Mesodermal cell (in vitro differentiated cells): ENCODE data around the gene C6orf132.
"Not testable (repeated sequence)": the region's sequence is repeated elsewhere in the genome, so short reads cannot be mapped to it uniquely, and the experiment has no call there.

Experiments
- H3K27ac ChIP-seq: 2 replicates; pipeline ENCODE4 v1.7.0; 2013; ENCODE audit warnings: mild to moderate bottlenecking, low read depth, low read length, moderate library complexity; ENCODE audit not compliant: severe bottlenecking
- H3K36me3 ChIP-seq: 2 replicates; pipeline ENCODE4 v1.7.1; 2013; ENCODE audit warnings: mild to moderate bottlenecking, low read length, moderate library complexity; ENCODE audit not compliant: control insufficient read depth, insufficient read depth
- H3K4me1 ChIP-seq: one replicate; pipeline ENCODE4 v1.7.1; 2013; ENCODE audit warnings: mild to moderate bottlenecking, low read length; ENCODE audit not compliant: insufficient read depth, control insufficient read depth, poor library complexity, severe bottlenecking
- H3K4me3 ChIP-seq: 2 replicates; pipeline ENCODE4 v1.7.0; 2013; ENCODE audit warnings: low read length, control low read depth, mild to moderate bottlenecking; ENCODE audit not compliant: insufficient read depth, poor library complexity, severe bottlenecking; ENCODE audit errors: extremely low read depth
- H3K9me3 ChIP-seq: 2 replicates; pipeline ENCODE4 v1.7.1; 2013; ENCODE audit warnings: mild to moderate bottlenecking, low read length, moderate library complexity; ENCODE audit not compliant: control insufficient read depth
- WGBS, 2 experiments: methylation state at CpG; one replicate each; pipeline ENCODE4 v1.1.5; 2013; ENCODE audit warnings: missing lambda C conversion rate in 2 of 2; ENCODE audit not compliant: insufficient coverage in 2 of 2; 5-methylcytosine and 5-hydroxymethylcytosine counted together

C6orf132 gene

GRCh38 chr6:42159431-42160024 is 17.1 kb upstream of the C6orf132 start:
- H3K4me1 ChIP-seq = peaks cover 8% of the 10 kb centered on the region
- no peak overlapping the region for H3K27ac ChIP-seq
- H3K9me3 ChIP-seq = no peaks in the 10 kb centered on the region
- no peak overlapping the region for H3K4me3 ChIP-seq
- WGBS, 2 experiments = 94 to 100% methylated on average over 4 of the region's 4 CpGs
- no peaks in the 10 kb centered on the region for H3K36me3 ChIP-seq

- H3K9me3 ChIP-seq = no peaks in the 10 kb centered on the region
- WGBS, 2 experiments = 79 to 80% methylated on average over 1 of the region's 2 CpGs
- no peak overlapping the region for H3K4me3 ChIP-seq
- H3K27ac ChIP-seq = no peak overlapping the region
- H3K36me3 ChIP-seq = no peaks in the 10 kb centered on the region
- peaks cover 8% of the 10 kb centered on the region for H3K4me1 ChIP-seq
Observed at GRCh38 chr6:42158631-42159030, 16.2 kb upstream of the C6orf132 start.

- no peaks in the 10 kb centered on the region for H3K9me3 ChIP-seq
- no peak overlapping the region for H3K27ac ChIP-seq
- no peaks in the 10 kb centered on the region for H3K36me3 ChIP-seq
- H3K4me3 ChIP-seq = no peak overlapping the region
- WGBS, 2 experiments = 89% methylated on average over 2 of the region's 2 CpGs; no CpG with 5 or more reads in 1 of the 2 experiments
- H3K4me1 ChIP-seq = peaks cover 8% of the 10 kb centered on the region
Observed at GRCh38 chr6:42158011-42158410, 15.6 kb upstream of the C6orf132 start.

- 83 to 90% methylated on average over 2 of the region's 3 CpGs for WGBS, 2 experiments
- no peak overlapping the region for H3K27ac ChIP-seq
Observed at GRCh38 chr6:42156638-42157037, 14.2 kb upstream of the C6orf132 start.

GRCh38 chr6:42155293-42155692 is 12.9 kb upstream of the C6orf132 start:
- WGBS, 2 experiments = 94 to 100% methylated on average over 2 to 3 of the region's 4 CpGs

More at GRCh38 chr6:42156638-42157037, 14.2 kb upstream of the C6orf132 start:
- Histone ChIP-seq H3K4me1 (peaks cover 4% of the 10 kb centered on the region), H3K36me3 (no peaks in the 10 kb centered on the region), H3K9me3 (no peaks in the 10 kb centered on the region), H3K4me3 (no peak overlapping the region)

GRCh38 chr6:42154461-42155209 is 12.2 kb upstream of the C6orf132 start:
- Histone ChIP-seq H3K27ac (no peak overlapping the region), H3K9me3 (no peaks in the 10 kb centered on the region), H3K4me1 (peaks cover 4% of the 10 kb centered on the region), H3K4me3 (no peak overlapping the region), H3K36me3 (no peaks in the 10 kb centered on the region)

More at GRCh38 chr6:42155293-42155692, 12.9 kb upstream of the C6orf132 start:
- peaks cover 4% of the 10 kb centered on the region for H3K4me1 ChIP-seq
- H3K9me3 ChIP-seq = no peaks in the 10 kb centered on the region
- H3K4me3 ChIP-seq = no peak overlapping the region
- H3K27ac ChIP-seq = no peak overlapping the region
- no peaks in the 10 kb centered on the region for H3K36me3 ChIP-seq

GRCh38 chr6:42153921-42154320 is 11.5 kb upstream of the C6orf132 start:
- Histone ChIP-seq H3K4me3 (no peak overlapping the region), H3K27ac (no peak overlapping the region), H3K36me3 (no peaks in the 10 kb centered on the region), H3K9me3 (no peaks in the 10 kb centered on the region), H3K4me1 (peaks cover 4% of the 10 kb centered on the region)
- 86 to 100% methylated on average over 3 of the region's 5 CpGs for WGBS, 2 experiments

- H3K27ac ChIP-seq, H3K4me1 ChIP-seq, H3K4me3 ChIP-seq, H3K36me3 ChIP-seq, H3K9me3 ChIP-seq: not testable (repeated sequence)
- WGBS, 2 experiments = 92 to 100% methylated on average over 2 of the region's 4 CpGs
Observed at GRCh38 chr6:42152528-42153213, 10.3 kb upstream of the C6orf132 start.

GRCh38 chr6:42152024-42152423 is 9.6 kb upstream of the C6orf132 start:
- H3K36me3 ChIP-seq = no peaks in the 10 kb centered on the region
- no peaks in the 10 kb centered on the region for H3K4me1 ChIP-seq
- no peak overlapping the region for H3K4me3 ChIP-seq
- WGBS, 2 experiments = 75 to 91% methylated on average over 2 to 7 of the region's 8 CpGs
- no peak overlapping the region for H3K27ac ChIP-seq
- no peaks in the 10 kb centered on the region for H3K9me3 ChIP-seq

- no peaks in the 10 kb centered on the region for H3K9me3 ChIP-seq
- 89 to 90% methylated on average over 8 of the region's 8 CpGs for WGBS, 2 experiments
Observed at GRCh38 chr6:42150254-42150653, 7.8 kb upstream of the C6orf132 start.

GRCh38 chr6:42148058-42148457 is 5.6 kb upstream of the C6orf132 start:
- H3K9me3 ChIP-seq = no peaks in the 10 kb centered on the region
- no peaks in the 10 kb centered on the region for H3K36me3 ChIP-seq
- no peaks in the 10 kb centered on the region for H3K4me1 ChIP-seq
- no peak overlapping the region for H3K27ac ChIP-seq
- 82 to 86% methylated on average over 3 of the region's 3 CpGs for WGBS, 2 experiments
- no peak overlapping the region for H3K4me3 ChIP-seq

More at GRCh38 chr6:42150254-42150653, 7.8 kb upstream of the C6orf132 start:
- Histone ChIP-seq H3K36me3 (no peaks in the 10 kb centered on the region), H3K27ac (no peak overlapping the region), H3K4me3 (no peak overlapping the region), H3K4me1 (no peaks in the 10 kb centered on the region)
